Hematopoietic multipotent progenitor cell treated with erythropoietin and hydrocortisone succinate and interleukin-3 and kit ligand, for 17 days (in vitro differentiated cells): ENCODE measurements around the gene PCGF3.
"Not testable (repeated sequence)": the region's sequence is repeated elsewhere in the genome, so short reads cannot be mapped to it uniquely, and the experiment has no call there.

ENCODE experiments used
- DNase-seq: peaks from one replicate; pipeline ENCODE4 v3.0.0-alpha.2; 2015; ENCODE audit warnings: low spot score

Gene PCGF3

GRCh38 chr4:704198-704891 is 1.3 kb upstream of the PCGF3 start:
- no peak for DNase-seq

GRCh38 chr4:704971-705277 is 708 bp upstream of the PCGF3 start:
- DNase-seq: no peak

DNA sequence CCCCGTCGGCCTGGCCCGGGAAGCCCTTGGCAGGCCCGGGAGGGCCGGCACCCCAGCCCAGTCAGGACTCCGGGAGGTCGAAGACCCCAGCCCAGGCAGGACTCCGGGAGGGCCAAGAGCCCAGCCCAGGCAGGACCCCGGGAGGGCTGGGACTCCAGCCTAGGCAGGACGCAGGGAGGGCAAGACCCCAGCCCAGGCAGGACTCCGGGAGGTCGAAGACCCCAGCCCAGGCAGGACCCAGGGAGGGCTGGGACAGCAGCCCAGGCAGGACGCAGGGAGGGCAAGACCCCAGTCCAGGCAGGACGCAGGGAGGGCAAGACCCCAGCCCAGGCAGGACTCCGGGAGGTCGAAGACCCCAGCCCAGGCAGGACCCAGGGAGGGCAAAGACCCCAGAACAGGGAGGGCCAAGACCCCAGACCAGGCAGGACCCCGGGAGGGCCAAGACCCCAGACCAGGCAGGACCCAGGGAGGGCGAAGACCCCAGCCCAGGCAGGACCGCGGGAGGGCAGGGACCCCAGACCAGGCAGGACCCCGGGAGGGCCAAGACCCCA is 526 bp downstream of the PCGF3 start:
- not testable (repeated sequence) for DNase-seq

DNA sequence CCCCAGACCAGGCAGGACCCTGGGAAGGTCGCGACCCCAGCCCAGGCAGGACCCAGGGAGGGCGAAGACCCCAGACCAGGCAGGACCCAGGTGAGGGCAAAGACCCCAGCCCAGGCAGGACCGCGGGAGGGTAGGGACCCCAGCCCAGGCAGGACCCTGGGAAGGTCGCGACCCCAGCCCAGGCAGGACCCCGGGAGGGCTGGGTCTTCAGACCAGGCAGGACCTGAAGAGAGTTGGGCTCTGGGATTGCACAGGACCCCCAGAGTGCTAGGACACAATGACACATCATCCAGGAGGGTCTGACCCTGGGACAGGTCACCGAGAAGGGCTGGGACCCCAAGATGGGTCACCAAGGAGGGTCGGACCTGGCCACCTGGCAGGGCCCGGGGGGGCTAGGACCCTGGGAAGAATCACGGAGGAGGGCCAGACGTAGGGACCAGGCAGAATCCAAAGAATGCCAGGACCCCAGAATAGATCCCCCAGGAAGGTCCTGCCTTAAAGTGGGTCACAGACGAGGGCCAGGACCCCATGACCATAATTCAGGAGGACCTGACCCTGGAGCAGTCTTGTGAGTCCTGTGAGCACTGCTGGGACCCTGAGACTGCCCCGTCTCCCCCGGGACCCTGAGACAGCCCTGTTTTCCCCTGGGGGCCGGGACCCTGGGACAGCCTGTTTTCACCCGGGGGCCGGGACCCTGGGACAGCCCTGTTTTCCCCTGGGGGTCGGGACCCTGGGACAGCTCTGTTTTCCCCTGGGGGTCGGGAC is 1.4 kb downstream of the PCGF3 start:
- no peak for DNase-seq

DNA sequence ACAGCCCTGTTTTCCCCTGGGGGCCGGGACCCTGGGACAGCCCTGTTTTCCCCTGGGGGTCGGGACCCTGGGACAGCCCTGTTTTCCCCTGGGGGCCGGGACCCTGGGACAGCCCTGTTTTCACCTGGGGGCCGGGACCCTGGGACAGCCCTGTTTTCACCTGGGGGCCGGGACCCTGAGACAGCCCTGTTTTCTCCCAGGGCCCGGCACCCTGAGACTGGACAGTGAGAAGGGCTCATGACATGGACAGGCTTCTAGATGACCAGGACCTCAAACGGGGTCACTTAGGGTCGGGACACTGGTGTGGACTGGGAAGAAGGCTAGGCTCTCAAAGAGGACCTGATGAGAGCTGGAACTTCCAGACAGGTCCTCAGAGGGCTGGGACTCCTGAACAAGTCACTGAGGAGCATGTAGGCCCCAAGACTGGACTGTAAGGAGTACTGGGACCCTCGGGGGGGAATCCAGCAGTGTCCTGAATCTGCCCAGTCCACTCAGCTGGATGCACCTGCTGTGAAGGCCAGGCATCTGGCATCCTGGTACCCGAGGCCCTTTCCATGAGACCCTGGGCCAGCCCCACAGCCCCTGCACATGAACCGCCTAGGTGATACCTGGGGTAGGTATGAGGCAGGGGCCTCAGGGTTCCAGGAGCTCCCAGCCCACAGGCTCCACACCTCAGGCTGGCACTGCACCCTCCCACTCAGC is 2.4 kb downstream of the PCGF3 start:
- DNase-seq: no peak

- no peak for DNase-seq
These were observed 3.0 kb downstream of the PCGF3 start for GRCh38 chr4:708631-708933.

DNA sequence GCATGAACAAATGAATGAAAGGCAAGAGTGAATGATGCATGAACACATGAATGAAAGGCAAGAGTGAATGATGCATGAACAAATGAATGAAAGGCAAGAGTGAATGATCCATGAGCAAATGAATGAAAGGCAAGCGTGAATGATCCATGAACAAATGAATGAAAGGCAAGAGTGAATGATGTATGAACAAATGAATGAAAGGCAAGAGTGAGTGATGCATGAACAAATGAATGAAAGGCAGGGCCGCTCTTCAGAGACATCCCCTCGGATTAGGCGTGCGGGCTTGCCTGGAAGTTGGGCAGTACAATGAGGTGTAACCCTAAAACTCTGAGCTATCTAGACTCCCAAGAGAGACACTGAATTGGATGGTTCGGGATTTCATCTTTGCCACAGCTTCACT is 3.7 kb downstream of the PCGF3 start:
- no peak for DNase-seq

DNA sequence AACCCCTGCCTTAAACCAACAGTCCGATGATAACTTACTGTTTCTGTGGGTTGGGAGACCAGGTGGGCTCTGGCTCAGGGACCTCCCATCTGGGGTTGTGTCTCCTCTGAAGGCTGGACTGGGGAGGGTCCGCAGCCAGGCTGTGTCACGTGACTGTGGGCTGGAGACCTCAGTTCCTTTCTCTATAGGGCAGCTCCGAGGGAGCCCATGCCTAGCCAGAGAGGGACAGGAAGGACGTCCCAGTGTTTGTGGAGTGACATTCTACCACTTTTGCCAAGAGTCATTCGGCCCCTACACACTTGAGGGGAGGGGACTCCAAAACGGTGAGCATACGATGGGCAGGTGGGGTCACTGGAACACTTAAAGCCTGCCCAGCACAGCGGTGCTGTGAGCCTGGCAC is 4.5 kb downstream of the PCGF3 start:
- DNase-seq: no peak

GRCh38 chr4:710916-711315 is 5.3 kb downstream of the PCGF3 start:
- DNase-seq: no peak

DNA sequence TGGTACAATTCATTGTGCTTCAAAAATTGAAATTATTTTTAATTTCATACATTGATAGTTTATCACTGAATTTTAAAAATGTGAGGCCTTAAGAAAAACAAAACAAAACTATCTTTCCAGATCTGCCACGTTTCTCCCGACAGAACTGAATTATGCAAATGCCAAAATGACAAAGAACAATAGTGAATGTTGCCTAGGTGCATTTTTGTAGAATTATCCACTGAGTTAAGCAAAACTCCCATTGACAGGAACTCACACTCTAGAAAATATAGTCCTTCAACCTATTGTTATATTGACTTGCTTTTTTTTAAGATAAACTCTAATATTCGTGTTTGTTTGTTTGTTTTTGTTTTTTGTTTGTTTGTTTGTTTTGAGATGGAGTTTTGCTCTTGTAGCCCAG is 6.5 kb downstream of the PCGF3 start:
- no peak for DNase-seq

- DNase-seq: no peak
These were observed 7.4 kb downstream of the PCGF3 start for GRCh38 chr4:712916-713632.

GRCh38 chr4:714087-714486 is 8.5 kb downstream of the PCGF3 start:
- DNase-seq: no peak

DNA sequence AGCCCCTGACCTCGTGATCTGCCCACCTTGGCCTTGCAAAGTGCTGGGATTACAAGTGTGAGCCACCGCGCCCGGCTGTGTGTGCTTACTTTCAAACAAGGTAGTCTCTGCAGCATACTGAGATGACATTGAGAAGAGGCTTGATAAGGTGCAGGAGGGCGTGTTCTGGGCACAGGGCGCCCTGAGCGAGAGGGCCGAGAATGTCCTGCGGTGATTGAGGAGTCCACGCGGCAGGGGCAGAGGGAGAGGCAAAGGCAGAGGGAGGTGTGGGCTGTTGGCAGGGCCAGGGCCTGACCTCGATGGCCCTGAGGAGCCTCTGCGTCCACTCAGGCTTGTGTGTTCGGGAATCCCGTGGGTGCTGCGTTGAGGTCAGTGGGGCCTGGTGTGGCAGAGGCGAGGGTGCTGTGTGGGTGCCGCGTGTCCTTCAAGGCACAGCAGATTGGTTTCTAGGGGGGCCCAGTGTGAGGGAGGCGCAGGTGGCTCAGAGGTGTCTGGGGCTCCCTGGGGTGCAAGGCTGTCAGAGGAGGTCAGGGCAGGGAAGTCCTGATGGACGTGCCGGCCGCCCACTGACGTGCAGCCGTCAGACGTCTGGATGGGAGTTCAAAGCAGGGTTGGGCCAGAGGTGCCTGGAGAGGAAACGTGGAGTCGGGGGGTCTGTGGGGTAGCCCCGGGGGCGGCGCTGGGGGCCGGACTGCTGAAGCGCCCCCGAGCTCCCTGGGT is 12.1 kb downstream of the PCGF3 start:
- no peak for DNase-seq

- DNase-seq: no peak
These were observed 12.8 kb downstream of the PCGF3 start for GRCh38 chr4:718460-718859.

DNA sequence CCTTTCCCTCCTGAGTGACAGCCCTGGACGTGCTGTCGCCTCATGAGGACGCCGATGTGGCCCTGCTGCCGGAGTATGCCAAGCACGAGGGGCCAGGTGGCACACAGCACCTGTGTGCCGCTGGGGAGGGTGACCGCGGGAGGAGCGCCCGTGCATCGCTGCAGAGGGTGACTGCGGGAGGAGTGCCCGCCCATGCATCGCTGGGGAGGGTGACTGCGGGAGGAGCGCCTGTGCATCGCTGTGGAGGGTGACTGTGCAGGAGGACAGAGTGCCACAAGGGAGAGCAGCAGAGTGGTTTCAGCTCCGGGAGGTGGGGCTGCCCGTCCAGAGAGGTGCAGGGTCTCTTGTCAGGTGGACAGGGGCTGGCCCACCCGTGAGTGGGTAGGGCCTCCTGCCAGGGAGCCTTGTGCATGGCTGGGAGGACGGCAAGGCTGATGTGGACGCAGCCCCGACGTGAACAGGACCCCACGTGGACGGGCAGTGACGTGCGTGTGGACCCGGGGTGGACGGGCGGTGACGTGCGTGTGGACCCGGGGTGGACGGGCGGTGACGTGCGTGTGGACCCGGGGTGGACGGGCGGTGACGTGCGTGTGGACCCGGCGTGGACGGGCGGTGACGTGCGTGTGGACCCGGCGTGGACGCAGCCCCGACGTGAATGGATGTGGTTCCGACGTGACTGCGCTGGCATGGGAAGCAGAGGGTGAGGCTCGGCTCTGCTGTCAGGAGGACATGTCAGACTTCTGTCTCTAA is 14.7 kb downstream of the PCGF3 start:
- no peak for DNase-seq

- no peak for DNase-seq
These were observed 15.9 kb downstream of the PCGF3 start for GRCh38 chr4:721261-722168.

- no peak for DNase-seq
These were observed 16.6 kb downstream of the PCGF3 start for GRCh38 chr4:722169-722725.

- DNase-seq: no peak
These were observed 17.3 kb downstream of the PCGF3 start for GRCh38 chr4:722851-723360.

- no peak for DNase-seq
These were observed 18.3 kb downstream of the PCGF3 start for GRCh38 chr4:723751-724530.
